ENCODE results near the gene HTR1B. TPM values are rescaled to one million over a fixed set of nuclear protein-coding genes. Genes with fewer than 3 reads are reported as not detected.

The HTR1B gene
- total and polyA plus RNA-seq, 2 of the 4 experiments (the other 2 are of a cell fraction), result 0.27 to 0.36 TPM

DNA sequence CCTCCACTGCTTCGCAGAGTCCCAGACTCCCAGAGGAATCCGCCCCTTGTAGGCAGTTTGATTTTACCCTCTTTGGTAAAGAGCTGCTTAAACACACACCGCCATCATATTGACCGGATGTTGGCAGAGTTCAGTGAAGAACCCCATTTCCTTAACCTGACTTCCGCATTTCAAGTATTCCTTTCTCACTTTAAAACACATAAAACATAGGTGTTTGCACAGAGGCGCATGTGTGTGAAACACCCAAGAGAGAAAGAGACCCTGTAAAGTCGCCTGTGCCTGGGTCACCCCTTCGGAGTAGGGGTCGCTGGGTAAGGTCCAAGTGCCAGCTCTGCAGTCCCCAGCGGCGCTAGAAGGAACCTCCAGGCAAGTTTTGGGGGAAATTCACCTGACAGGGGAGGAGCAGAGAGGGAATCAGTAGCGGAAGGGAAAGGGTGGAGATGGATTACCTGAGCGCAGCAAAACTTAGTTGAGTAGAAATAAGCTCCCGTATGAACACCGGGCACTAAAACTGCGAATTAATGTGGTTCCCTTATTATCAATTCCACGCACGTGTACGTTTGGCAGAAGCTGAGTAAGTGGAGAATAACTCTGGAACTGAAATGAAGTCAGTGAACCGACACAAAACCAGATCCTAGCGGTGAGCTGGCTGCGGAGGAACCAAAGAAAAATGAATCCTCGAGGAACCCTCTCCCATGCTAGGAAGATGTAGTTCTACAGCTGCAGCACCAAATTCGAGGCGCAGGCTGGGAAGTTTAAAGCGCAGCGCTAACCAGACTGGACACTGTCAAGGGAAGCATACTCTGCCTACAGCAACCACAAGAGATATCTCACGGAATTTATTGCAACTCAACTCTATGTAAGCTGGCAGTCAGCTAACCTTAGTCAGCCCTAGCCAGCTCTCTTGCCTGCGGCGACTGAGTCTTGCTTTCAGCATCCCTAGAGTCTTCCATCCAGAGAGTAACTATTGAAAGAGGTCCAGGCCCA lies 3.5 kb upstream of the HTR1B start (continued):
- TF ChIP-seq, protein P1, sequence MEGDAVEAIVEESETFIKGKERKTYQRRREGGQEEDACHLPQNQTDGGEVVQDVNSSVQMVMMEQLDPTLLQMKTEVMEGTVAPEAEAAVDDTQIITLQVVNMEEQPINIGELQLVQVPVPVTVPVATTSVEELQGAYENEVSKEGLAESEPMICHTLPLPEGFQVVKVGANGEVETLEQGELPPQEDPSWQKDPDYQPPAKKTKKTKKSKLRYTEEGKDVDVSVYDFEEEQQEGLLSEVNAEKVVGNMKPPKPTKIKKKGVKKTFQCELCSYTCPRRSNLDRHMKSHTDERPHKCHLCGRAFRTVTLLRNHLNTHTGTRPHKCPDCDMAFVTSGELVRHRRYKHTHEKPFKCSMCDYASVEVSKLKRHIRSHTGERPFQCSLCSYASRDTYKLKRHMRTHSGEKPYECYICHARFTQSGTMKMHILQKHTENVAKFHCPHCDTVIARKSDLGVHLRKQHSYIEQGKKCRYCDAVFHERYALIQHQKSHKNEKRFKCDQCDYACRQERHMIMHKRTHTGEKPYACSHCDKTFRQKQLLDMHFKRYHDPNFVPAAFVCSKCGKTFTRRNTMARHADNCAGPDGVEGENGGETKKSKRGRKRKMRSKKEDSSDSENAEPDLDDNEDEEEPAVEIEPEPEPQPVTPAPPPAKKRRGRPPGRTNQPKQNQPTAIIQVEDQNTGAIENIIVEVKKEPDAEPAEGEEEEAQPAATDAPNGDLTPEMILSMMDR (conservative IDR thresholded peaks at IDR 0.05; ENCODE audit: low read depth, low read length), result no peak
- TF ChIP-seq NFE2L2 (IDR thresholded peaks at IDR 0.05; ENCODE audit: low read depth, low read length), result no peak
